GM19035 (cell line): ENCODE data around the gene GREM1.

Experiments used
- ATAC-seq: cut with Tn5 transposase; IDR thresholded peaks from one replicate; pipeline ENCODE4 v1.9.1; 2021; ENCODE audit not compliant: unreplicated experiment

The GREM1 gene

DNA sequence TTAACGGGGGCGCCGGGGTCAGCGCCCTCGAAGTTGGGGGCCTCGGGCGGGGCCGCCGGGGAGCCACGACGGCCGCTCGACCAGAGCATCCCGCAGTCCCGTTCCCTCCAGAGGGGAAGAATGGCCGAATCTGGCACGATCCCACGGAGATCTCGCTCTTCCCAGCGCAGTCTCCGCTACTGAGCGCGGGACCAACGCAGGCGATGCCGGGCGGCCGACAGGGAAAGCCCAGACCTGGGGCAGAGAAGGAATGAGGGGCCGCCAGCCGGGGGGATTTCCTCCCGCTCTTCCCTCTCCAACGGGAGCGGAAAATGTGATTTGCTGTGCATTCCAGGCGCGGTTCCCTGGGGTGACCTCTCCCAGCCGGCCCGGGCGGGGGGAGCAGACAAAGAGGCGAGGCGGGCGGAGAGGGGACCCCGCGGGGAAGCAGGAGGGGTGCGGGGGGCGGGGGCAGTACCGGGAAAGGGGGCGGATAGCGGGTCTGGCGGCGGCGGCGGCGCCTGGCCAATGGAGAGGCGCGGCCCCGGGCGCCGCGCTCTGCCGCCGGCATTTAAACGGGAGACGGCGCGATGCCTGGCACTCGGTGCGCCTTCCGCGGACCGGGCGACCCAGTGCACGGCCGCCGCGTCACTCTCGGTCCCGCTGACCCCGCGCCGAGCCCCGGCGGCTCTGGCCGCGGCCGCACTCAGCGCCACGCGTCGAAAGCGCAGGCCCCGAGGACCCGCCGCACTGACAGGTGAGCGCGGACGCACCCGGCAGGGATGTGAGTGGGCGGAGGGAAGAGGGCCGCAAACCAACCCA is at the start of gene GREM1:
GREM1 (plus strand) TSS at position 579 of the 801 bp plus-strand sequence. CDS start 12,687 bp downstream, outside the sequence.
- no peak for ATAC-seq

DNA sequence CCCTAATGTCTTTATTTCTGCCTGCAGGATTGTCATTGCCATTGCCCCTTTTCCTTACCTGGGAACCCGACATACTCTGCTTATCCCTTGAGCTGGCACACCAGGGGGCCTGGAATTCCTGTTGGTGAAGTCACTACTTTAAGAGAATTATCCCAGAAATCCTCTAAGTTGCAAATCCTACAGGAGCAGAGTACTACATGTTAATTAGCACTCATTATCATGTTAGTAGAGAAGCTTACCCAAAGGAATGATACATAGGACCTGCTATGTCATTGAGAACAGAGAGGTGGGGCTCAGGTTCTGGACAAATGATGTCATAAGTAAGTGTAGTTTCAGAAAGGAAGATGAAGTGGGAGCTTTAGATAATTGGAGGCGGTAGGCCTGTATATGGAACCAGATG is 48.9 kb upstream of the GREM1 start:
- ATAC-seq, result no peak

DNA sequence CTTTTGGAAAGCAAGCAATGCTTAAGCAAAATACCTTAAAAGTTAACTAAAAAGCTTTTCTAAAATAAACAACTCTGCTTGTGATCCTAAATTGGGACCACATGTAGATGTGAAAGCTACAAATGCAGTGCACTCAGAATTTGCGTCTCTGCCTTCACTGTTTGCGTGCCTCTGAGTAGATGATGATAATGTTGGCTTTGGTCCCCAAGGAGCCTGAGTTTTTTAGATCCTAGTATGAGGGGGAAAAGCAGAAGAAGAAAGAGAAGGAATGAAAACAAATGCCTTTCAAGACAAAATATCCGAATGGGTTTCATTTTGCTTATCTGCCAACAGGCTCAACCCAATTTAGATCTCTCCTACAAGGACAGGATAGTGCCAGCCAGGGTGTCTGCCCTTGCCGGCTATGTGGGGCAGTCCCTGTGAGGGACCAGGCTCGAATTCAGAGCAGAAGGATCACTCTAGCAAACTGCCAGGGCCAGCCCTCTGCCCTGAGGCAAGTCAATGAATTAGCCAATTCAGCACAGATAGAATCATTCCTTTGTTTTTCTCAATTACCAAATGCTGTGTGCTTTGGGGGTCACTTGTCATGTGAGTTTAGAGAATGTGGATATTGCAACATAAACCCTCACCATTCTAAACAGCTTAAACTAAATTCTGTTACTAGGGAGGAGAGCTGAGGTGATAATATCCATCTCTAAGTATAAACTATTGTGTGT is 47.8 kb upstream of the GREM1 start:
- no peak for ATAC-seq

DNA sequence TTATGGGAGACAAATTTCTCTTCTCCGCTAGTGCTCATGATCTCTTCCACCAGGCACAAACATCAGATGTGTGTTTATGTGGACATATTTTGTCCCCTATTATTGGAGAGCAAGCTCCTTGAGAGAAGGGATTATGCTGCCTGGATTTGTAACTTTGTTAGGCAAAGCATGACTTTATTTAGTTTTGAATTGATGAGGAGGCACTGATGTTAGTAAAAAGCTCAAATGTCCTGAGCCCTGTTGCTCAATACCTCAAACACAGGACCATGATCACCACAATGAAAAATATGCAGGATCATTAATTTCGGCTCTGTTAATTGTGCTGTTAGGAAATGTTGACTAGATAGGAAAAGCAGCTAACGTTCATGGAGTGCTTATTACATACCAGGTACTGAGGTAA is 47.2 kb upstream of the GREM1 start:
- no peak for ATAC-seq

DNA sequence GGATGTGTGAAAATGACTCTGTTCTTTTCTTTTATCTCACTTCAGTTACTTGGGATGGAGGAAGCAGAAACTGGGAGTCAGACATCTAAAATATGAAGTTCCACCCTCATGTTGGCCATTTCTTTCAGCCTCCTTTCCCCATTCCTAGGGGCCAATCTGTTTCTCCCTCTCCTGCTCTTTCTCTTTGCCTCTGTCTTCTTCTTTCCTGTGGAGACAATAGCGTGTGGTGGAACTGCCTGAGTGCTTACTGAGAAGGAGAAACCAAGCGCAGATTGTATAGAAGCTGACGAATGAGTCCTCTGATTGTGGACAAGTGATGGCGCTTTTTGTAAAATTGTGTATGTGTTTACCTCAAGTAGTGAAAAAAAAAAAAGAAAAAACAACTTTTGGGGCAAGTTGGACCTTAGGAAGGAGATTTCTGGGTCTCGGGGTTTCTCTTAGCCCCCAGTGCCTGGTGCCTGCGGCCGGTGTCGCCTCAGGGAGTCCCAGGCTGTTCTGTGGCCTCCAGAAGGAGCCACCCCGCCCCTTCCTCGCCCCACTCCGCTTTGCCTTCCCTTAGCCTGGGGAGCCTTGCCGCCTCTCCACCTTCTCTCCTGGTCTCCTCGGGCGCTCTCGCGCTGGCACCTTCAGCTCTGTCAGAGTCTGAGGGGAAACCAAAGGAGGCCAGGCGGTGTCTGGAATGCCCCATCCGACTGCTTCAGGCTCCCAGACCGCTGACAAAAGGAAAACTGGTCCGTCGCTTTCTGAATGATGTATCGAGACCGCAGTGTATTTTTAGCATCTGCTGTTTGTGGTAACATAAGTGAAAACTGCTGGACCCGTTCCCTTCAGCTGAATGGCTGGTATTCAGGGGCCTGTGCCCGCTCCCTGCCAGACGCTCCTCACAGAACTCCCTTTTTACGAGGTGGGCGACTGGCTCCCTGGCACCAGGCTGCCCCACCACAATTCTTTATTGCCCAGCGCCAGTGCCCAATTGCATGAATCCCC is 46.2 kb upstream of the GREM1 start:
- no peak for ATAC-seq

DNA sequence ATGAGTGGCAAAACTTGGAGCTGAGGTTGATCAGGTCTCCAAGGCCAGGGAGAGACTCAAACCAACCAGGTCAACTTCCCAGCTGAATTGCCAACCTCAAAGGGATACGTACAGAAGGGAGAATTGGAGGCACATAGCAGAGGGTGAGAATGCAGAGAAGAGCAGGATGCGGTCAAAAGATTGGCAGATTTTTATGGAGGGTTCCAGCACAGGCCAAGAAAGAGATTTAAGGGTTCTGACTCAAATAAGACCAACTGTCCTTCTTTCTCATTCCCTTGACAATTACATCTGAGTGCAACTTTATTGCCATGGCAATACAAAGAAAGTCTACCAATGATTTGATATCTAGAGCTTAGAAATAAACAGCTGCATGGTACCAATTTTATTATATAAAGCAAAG is 43.1 kb upstream of the GREM1 start:
- no peak for ATAC-seq

DNA sequence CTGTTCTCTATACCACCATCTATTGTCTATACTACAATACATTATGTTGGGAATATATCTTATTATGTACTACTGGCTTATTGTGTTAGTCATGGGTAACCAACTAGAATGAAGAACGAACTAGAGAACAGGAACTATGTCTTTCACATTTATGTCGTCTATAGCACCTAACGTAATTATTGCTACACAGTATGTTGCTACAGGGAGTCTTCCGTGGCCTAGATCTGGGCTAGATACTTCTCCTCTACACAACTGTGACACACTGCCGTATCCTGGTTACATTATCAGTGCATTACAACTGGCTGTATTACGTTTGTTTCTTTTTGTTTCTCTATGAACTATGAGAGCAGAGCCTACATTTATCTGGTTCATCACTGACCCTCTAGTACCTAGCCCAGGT is 42.3 kb upstream of the GREM1 start:
- ATAC-seq, result no peak

DNA sequence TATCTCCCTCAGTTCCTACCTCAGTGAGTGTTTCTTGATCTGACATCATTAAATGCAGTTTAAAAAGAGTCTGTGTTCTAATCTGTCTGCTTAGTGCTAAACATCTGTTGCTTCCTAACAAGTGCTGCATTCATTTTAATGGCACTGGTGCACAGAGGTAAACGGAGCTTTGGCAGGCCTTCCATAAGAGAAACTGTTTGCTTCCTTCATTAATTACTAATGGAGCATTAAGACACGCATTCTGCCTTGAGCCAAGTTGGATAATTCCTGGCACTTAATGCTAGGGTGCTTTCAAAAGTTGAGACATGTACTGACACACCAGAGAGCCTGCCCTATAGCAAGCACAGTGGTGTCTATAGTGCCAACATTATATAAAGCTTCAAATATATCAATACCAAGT is 41.6 kb upstream of the GREM1 start:
- no peak for ATAC-seq

DNA sequence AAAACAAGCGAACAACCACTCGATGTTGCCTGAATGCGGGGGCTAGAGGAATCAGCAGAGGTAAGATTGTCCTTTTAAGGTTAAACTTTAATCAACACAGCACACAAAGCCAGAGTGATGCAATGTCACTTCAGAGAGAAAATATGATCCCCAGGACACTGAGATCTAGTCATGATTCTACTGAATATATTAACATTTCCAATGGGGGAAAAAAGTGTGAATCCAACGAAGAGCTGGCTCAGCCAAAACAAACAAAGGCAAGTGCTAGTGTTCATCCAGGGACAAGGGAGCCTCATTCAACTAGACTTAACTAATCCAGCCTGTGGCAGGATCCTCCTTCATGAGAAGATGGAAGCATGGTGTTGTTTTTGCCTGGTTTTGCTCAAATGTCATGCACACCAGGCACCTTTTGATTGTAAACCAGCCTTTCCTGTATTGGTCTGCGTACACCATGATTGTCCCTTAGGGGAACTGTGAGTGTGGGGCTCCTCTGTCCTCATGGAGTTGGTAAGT is 40.5 kb upstream of the GREM1 start:
- ATAC-seq, result no peak

DNA sequence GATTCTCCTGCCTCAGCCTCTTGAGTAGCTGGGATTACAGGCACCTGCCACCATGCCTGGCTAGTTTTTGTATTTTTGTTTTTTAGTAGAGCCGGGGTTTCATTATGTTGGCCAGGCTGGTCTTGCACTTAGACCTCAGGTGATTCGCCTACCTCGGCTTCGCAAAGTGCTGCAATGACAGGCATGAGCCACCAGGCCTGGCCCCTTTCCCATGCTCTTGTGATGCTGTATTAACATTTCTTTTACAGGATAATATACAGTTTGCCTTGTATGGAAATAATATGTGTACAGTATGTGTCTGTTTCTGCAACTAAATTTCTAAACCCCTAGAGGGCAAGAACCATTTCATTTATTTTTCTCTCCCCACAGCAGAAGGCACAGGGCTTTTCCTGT is 38.5 kb upstream of the GREM1 start:
- ATAC-seq, result no peak

DNA sequence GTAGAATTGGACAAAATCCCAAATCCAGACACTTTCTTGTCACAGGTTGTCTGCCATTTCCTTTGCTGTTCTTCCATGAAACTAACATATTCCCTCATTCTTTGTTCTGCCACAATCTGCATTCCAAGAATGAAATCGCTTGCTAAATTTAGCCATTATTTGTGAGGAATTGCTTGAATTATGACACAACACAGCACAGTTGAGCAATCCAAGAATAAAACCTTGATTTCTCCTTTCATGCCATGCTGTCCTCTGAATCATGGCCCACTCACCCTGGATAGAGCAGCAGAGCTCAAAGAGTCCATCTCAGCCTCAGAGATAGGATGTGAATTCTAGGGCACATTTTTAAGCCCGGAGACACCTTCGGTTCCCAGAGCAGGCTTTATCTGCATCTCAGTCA is 35.2 kb upstream of the GREM1 start:
- no peak for ATAC-seq

DNA sequence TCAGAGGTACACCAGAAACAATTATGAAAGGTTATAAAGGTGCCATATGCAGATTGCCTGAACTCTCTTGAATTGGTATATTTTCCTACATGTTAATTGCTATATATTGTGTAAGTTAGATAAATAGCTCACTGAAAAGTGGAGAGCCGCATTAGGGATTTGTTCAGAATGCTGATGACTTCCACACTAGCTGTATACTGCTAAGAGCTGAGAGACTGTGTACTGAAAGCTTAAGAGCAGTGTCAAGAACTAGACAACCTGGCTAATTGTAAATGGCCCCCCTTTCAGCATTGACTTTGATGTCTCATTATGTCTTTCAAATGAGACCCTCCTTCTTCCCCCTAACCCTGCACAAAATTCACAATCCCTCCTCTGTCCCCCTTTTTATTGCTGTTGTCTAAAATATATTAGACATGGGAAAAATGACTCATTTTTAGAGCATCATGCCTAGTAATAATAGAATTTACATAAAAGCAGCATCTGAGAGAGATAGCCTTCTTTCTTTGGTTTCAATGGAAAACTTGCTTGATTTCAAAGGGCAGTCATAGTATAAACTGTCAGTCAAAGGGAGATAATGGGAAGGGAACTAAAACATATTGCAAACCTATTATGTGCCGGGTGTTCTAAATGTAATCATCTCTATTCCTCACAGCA is 34.7 kb upstream of the GREM1 start:
- no peak for ATAC-seq

DNA sequence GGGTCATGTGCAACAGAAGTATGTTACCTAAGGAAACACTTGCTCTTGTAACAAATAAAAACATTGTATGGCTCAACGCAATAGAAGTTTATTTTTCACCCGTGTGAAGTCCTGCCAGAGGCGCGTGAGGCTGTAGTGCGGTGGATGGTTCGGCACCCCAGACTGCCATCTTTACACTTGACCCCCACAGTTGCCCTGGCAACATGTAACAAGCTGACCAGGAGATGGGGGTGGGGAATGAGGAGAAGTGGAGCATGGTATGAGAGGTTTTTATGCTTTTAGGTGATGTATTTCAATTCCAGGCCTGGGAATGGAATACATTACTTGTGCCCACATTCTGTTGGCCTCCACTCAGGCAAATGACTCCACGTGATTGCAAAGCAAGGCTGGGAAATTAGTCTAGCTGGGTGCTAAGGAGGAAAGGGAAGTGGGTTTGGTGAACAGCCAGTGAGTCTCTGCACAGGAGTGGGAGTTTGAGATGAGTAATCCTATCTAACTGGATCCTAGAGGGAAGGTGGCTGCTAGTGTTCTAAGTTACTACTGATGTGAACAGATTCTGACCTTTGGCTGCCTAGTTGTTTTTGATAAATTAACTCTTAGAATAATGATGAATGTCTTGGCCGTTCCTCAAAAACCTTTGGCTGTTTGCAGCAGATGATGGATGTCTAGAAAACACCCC is 33.8 kb upstream of the GREM1 start:
- ATAC-seq, result no peak

DNA sequence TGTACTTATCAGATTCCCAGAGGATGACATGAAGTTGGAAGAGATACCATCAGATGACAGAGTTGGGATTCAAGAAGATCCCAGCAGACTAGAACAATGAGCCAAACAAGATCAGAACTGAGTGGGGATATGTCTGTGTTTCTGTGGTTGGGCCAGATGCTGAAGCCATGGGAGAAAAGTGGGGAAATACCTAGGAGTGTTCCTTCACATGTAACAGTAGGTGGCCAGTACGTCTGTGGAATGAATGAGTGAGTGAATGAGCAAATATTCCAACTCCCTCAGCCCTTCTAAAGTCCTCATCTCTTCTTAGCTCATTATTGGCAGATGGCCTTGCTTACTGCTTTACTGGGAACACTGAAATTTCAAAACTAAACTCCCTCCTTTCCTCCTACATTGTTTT is 32.2 kb upstream of the GREM1 start:
- no peak for ATAC-seq

DNA sequence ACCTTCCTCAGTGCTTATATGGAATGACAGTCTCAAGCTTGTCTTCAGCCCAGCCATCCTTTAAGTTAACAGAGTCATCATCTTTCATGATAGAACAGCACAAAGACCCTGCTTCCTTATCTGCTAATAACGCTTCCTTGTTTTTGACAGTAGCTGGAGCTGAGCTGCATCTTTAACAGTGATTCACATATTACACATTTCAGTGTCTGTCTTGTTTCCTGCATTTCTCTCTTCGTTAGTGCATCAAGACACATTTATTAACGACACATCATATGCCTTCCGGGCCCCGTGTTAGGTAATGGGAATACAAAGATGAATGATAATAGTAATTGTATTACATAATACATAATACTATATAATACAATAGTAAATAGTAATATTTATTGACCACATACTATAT is 30.2 kb upstream of the GREM1 start:
- no peak for ATAC-seq

DNA sequence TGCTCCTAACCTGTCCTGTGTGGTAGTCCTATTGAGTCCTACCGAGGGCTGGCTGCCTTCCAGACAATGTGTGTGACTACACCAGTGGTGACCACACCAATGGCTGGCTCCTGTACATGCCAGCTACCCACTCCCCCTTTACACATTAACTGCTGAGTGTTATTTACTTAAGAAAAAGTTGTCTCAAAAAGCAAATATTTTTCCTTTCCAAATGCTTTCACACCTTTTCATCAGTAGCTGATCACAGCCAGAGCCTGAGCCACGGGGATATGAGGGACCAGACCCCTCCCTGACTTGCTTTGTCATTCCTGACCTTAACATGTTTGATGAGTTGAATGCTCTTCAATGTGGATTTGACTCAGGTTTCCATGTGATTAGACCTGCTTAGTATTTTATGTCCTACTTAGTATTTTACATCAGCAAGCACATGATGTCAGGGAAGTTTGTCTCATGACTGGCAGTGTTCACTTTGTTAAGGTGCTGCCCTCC is 29.6 kb upstream of the GREM1 start:
- ATAC-seq, result no peak

DNA sequence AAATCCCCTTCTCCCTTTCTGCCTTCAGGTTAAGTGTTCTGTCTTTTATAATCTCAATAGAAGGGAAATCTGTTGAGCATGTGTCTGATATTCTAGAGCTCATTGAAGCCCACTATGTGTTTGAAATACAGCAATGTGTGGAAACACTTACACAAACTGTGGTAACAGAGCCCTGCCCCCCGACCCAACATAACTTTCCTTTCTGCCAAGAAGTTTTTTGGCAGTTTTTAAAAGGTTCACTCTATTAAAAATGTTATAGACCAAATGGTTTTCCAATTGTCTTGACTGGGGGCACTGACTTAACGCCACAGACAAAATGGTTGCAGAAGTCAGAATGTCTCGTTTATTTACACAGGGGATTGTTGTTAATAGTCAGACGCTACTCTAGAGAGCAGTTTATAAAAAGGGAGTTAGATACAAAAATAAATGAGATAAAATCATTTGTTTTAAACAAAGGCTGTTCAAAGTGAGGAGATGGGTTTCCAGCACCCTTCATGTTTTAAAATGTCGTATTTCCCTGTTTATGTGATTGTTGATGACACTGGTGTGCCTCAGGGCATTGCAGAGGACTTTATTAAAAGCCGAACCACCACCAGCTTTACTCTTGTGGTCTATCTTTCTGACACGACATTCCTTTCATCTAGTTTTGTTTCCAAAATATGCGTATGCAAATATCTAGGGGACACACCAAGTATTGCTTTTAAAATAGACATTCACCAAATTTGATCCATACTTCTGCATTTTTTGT is 26.7 kb upstream of the GREM1 start:
- no peak for ATAC-seq

DNA sequence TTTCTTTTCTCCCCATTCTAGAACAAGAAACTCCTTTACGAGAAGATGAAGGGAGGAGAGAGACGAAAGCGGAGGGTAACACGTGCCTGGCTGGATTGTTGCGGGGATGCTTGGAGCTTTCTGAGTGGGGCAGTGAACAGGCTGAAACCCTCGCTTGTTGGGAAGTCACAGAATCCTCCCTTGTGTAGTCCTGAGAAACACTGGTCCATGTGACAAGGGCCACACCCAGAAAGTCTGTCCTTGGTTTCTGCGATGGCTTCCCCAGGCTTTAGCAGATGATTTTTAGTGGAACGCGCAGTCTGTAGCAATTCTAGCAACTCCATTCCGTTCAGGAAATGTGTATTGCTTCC is 26.1 kb upstream of the GREM1 start:
- no peak for ATAC-seq

DNA sequence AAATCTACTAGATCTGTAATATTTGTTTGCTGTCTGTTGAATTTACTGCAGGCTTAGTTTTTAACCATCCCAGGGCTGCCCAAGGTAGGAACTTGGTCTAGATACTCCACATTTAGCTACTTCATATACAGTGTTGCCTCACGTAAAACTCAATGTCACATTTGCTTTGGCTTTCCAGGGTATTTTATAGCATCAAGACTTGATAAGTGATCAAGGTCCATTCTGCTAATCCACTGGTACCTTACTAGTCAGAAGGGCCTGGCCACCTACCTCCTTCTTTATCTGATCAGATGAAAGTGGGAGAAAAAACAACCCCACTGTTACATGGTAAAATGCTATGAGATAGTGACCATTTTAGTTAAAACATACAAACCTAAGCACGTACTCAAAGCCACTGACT is 25.5 kb upstream of the GREM1 start:
- no peak for ATAC-seq
